ENCODE data around the gene COL23A1. TPM values are rescaled to one million over a fixed set of nuclear protein-coding genes. Genes with fewer than 3 reads are reported as not detected.

COL23A1 gene
- total and polyA plus RNA-seq, 2 experiments from 2014 or later = 4.8 to 8.2 TPM

- Histone ChIP-seq H3K79me2 (replicated peaks; ENCODE audit: insufficient read depth) (no peaks in the 10 kb centered on the region), H4K20me1 (replicated peaks; ENCODE audit: insufficient read depth) (no peaks in the 10 kb centered on the region), H3F3A (replicated peaks; ENCODE audit: low read depth) (no peaks in the 10 kb centered on the region), H3K4me2 (no peak overlapping the region), H3K36me3 (ENCODE audit: insufficient read depth) (no peaks in the 10 kb centered on the region), H3K27ac (ENCODE audit: low read depth) (no peak overlapping the region), H2AFZ (no peak overlapping the region), H3K4me3 (no peak overlapping the region), H3K9me2 (ENCODE audit: insufficient read depth) (no peaks in the 10 kb centered on the region), H3K27me3 (ENCODE audit: insufficient read depth) (no peaks in the 10 kb centered on the region), H3K4me1 (ENCODE audit: insufficient read depth) (no peaks in the 10 kb centered on the region)
- Mint-ChIP-seq H3K4me1 (peaks cover 6% of the 10 kb centered on the region), H3K27me3 (ENCODE audit: insufficient read depth, low read depth, poor library complexity) (peaks cover 23% of the 10 kb centered on the region), H3K36me3 (ENCODE audit: low read depth) (no peaks in the 10 kb centered on the region), H3K27ac (no peak overlapping the region), H3K9me3 (peaks cover 5% of the 10 kb centered on the region; the same call in 2 of the 3 replicates), H3K4me3 (no peak overlapping the region)
- DNase-seq (ENCODE audit: low spot score) (no peak), ATAC-seq (no peak)
- no peak for TF ChIP-seq CTCF (conservative IDR thresholded peaks at IDR 0.05; ENCODE audit: low read depth in 2 of 2)
- TF ChIP-seq EZH2 (IDR thresholded peaks at IDR 0.05; ENCODE audit: low read depth, unreplicated experiment) = no peak
- no peak for TF ChIP-seq JUNB (IDR thresholded peaks at IDR 0.05; ENCODE audit: unreplicated experiment)
- no peak for TF ChIP-seq POLR2AphosphoS5 (IDR thresholded peaks at IDR 0.05; ENCODE audit: low read depth)
- no peak for TF ChIP-seq ETS1 (IDR thresholded peaks at IDR 0.05)
- no peak for TF ChIP-seq STAT1 (IDR thresholded peaks at IDR 0.05; ENCODE audit: unreplicated experiment)
- TF ChIP-seq ZNF462 (CRISPR knock-in tag; IDR thresholded peaks at IDR 0.05) = no peak
- no peak for TF ChIP-seq EZH2phosphoT487 (IDR thresholded peaks at IDR 0.05; ENCODE audit: unreplicated experiment)
- no peak for TF ChIP-seq CREB1 (CRISPR knock-in tag; IDR thresholded peaks at IDR 0.05; ENCODE audit: low read depth)
- no peak for TF ChIP-seq NANOG (IDR thresholded peaks at IDR 0.05; ENCODE audit: borderline replicate concordance)
Observed at GRCh38 chr5:178281331-178281730, 308.9 kb downstream of the COL23A1 start.

Measured in GM23338 (cell line).